Activated B cell treated with CpG ODN at 0.5 μM for 24 hours (primary cell): ENCODE data around the gene C12orf57. TPM values are rescaled to one million over a fixed set of nuclear protein-coding genes. Genes with fewer than 3 reads are reported as not detected.
"Not testable (repeated sequence)": the region's sequence is repeated elsewhere in the genome, so short reads cannot be mapped to it uniquely, and the experiment has no call there.

ENCODE experiments used
- ATAC-seq: fragments of 200-7000 bp; cut with Tn5 transposase; one replicate; pipeline ENCODE4 v1.10.0; 2021; ENCODE audit warnings: low read depth, mild to moderate bottlenecking, moderate library complexity
- CTCF ChIA-PET: fragments of 350-600 bp; sonication (Branson Sonifier 250); formaldehyde crosslinking; loops from one replicate; lab custom pipeline; 2021; ENCODE audit warnings: antibody characterized with exemption; lab: Charles Lee
- POLR2A ChIA-PET: fragments of 350-600 bp; sonication (Branson Sonifier 250); formaldehyde crosslinking; loops from one replicate; lab custom pipeline; 2021; ENCODE audit warnings: antibody characterized with exemption; lab: Charles Lee
- DNase-seq: peaks from one replicate; pipeline ENCODE4 v3.0.0; 2022
- H3K27ac Mint-ChIP-seq: one replicate; pipeline ENCODE4 v1.8.0; 2020; ENCODE audit warnings: mixed read lengths
- H3K27me3 Mint-ChIP-seq: one replicate; pipeline ENCODE4 v1.8.0; 2021; ENCODE audit warnings: mixed read lengths
- H3K36me3 Mint-ChIP-seq: one replicate; pipeline ENCODE4 v1.8.0; 2021; ENCODE audit warnings: low read depth, mixed read lengths
- H3K4me1 Mint-ChIP-seq: one replicate; pipeline ENCODE4 v1.8.0; 2021; ENCODE audit warnings: mixed read lengths
- H3K4me3 Mint-ChIP-seq: one replicate; pipeline ENCODE4 v1.8.0; 2020; ENCODE audit warnings: mild to moderate bottlenecking, mixed read lengths
- H3K9me3 Mint-ChIP-seq: one replicate; pipeline ENCODE4 v1.8.0; 2020; ENCODE audit warnings: mixed read lengths
- CTCF ChIP-seq: fragments of 200-600 bp; IDR thresholded peaks from one replicate; pipeline ENCODE4 v1.8.0; 2022; ENCODE audit warnings: antibody characterized with exemption, mild to moderate bottlenecking
- intact Hi-C: fragments of 100-400 bp; cut with micrococcal nuclease; formaldehyde crosslinking; loops from one replicate; pipeline ENCODE4 v1.15.1; 2024
- total RNA-seq: library from RNA; stranded (reverse); gene quantifications from 2 replicates; pipeline ENCODE4 v1.2.3, GENCODE V29; 2022

C12orf57 gene
- total RNA-seq, 1 donor from 2014 or later, result 54.8 TPM

GRCh38 chr12:6905414-6906040 lies 38.3 kb upstream of the C12orf57 start:
- ATAC-seq (no peak), DNase-seq (no peak)
- no peak overlapping the region for H3K4me3 Mint-ChIP-seq
- POLR2A ChIA-PET, result interaction anchor here (1.2 to 3.3 kb wide), 7 partner anchors 9 to 152 kb away, joined by 5 to 19 read pairs (median 7); partner anchors contain the start of genes ATN1, ENO2, MLF2 and SPSB2
- H3K36me3 Mint-ChIP-seq, result no peaks in the 10 kb centered on the region
- intact Hi-C loops, result no loop called here
- TF ChIP-seq CTCF, result no peak
- no peaks in the 10 kb centered on the region for H3K4me1 Mint-ChIP-seq
- H3K27ac Mint-ChIP-seq, result no peak overlapping the region
- H3K9me3 Mint-ChIP-seq, result no peaks in the 10 kb centered on the region
- H3K27me3 Mint-ChIP-seq, result no peaks in the 10 kb centered on the region
- CTCF ChIA-PET, result interaction anchor here (0.6 to 2.2 kb wide), 6 partner anchors 9 to 36 kb away, joined by 3 to 7 read pairs (median 3); partner anchors contain the start of genes ENO2 and SPSB2

GRCh38 chr12:6908141-6908540 lies 35.7 kb upstream of the C12orf57 start:
- H3K4me1 Mint-ChIP-seq, H3K36me3 Mint-ChIP-seq, DNase-seq, intact Hi-C loops, H3K27ac Mint-ChIP-seq, H3K9me3 Mint-ChIP-seq, ATAC-seq, H3K27me3 Mint-ChIP-seq, H3K4me3 Mint-ChIP-seq: not testable (repeated sequence)
- POLR2A ChIA-PET, result interaction anchor here (0.6 to 2.3 kb wide), 7 partner anchors 10 to 60 kb away, joined by 3 to 14 read pairs (median 4); partner anchors contain the start of genes C12orf57 and RNU7-1
- CTCF ChIA-PET, result interaction anchor here (1.5 kb wide), 1 partner anchor 36 kb away, joined by 8 read pairs; the partner anchor contains the start of gene SPSB2

GRCh38 chr12:6909421-6910145 lies 34.2 kb upstream of the C12orf57 start:
- peaks cover 13% of the 10 kb centered on the region for H3K4me1 Mint-ChIP-seq
- H3K4me3 Mint-ChIP-seq, result no peak overlapping the region
- POLR2A ChIA-PET, result interaction anchor here (2.3 kb wide), 1 partner anchor 18 kb away, joined by 8 read pairs; no protein-coding TSS in a partner anchor
- ATAC-seq (no peak), DNase-seq (no peak)
- TF ChIP-seq CTCF, result no peak
- peaks cover 2% of the 10 kb centered on the region for H3K27me3 Mint-ChIP-seq
- H3K9me3 Mint-ChIP-seq, result no peaks in the 10 kb centered on the region
- no peaks in the 10 kb centered on the region for H3K36me3 Mint-ChIP-seq
- H3K27ac Mint-ChIP-seq, result no peak overlapping the region
- intact Hi-C loops, result no loop called here
- CTCF ChIA-PET, result interaction anchor here (1.0 kb wide), 1 partner anchor 14 kb away, joined by 3 read pairs; no protein-coding TSS in a partner anchor

- Mint-ChIP-seq H3K27me3 (peaks cover 2% of the 10 kb centered on the region), H3K4me3 (peak overlapping the region; percentile 9), H3K4me1 (peaks cover 30% of the 10 kb centered on the region), H3K27ac (no peak overlapping the region), H3K9me3 (no peaks in the 10 kb centered on the region), H3K36me3 (peaks cover 11% of the 10 kb centered on the region)
- TF ChIP-seq CTCF, result no peak
- ATAC-seq (no peak), DNase-seq (no peak)
- POLR2A ChIA-PET, result interaction anchor here (0.6 to 0.9 kb wide), 3 partner anchors 15 to 90 kb away, joined by 3 to 4 read pairs (median 3); partner anchors contain the start of genes C12orf57 and RNU7-1
- CTCF ChIA-PET, result interaction anchor here (0.9 kb wide), 1 partner anchor 21 kb away, joined by 3 read pairs; no protein-coding TSS in a partner anchor
- intact Hi-C loops, result no loop called here
Observed at GRCh38 chr12:6912164-6912935, 31.5 kb upstream of the C12orf57 start.
